D721Med (cell line): ENCODE data around the gene PACRGL.

ENCODE experiments used
- DNase-seq: peaks from one replicate; pipeline ENCODE4 v3.0.0; 2011; ENCODE audit warnings: low spot score; ENCODE audit not compliant: insufficient read length
- FAIRE-seq: peaks from 2 replicates; lab custom pipeline; 2011; peaks lifted over from hg19 to GRCh38; lab: Jason Lieb, UNC
- CTCF ChIP-seq: IDR thresholded peaks from 2 replicates; pipeline ENCODE4 v1.5.1; 2012; ENCODE audit warnings: mild to moderate bottlenecking, control low read depth; ENCODE audit not compliant: insufficient read depth; ENCODE audit errors: missing control alignments

The PACRGL gene

GRCh38 chr4:20683766-20684165, 16.5 kb upstream of the PACRGL start:
- no peak for TF ChIP-seq CTCF
- DNase-seq = no peak
- no peak for FAIRE-seq

- FAIRE-seq (peak; percentile 21), DNase-seq (no peak)
- peak; percentile 66 for TF ChIP-seq CTCF
Observed at GRCh38 chr4:20684852-20685763, 15.2 kb upstream of the PACRGL start.

GRCh38 chr4:20687864-20688263, 12.4 kb upstream of the PACRGL start:
- no peak for TF ChIP-seq CTCF
- DNase-seq = no peak
- FAIRE-seq = no peak

- FAIRE-seq (no peak), DNase-seq (no peak)
- TF ChIP-seq CTCF = no peak
Observed at GRCh38 chr4:20696815-20697214, 3.4 kb upstream of the PACRGL start.

GRCh38 chr4:20698382-20698781, 1.9 kb upstream of the PACRGL start:
- no peak for FAIRE-seq
- no peak for DNase-seq
- no peak for TF ChIP-seq CTCF

GRCh38 chr4:20698820-20699219, 1.4 kb upstream of the PACRGL start:
- FAIRE-seq (no peak), DNase-seq (no peak)
- TF ChIP-seq CTCF = no peak

- FAIRE-seq (no peak), DNase-seq (no peak)
- no peak for TF ChIP-seq CTCF
Observed at GRCh38 chr4:20711335-20711734, 11.1 kb downstream of the PACRGL start.
